ENCODE data around the gene RASGRP3. TPM values are rescaled to one million over a fixed set of nuclear protein-coding genes. Genes with fewer than 3 reads are reported as not detected.
A peak's percentile ranks its signal among the peaks of the same experiment; 100 is the strongest.

RASGRP3 gene
- total and polyA plus RNA-seq, 2 experiments from 2014 or later: 0.18 to 0.22 TPM

DNA sequence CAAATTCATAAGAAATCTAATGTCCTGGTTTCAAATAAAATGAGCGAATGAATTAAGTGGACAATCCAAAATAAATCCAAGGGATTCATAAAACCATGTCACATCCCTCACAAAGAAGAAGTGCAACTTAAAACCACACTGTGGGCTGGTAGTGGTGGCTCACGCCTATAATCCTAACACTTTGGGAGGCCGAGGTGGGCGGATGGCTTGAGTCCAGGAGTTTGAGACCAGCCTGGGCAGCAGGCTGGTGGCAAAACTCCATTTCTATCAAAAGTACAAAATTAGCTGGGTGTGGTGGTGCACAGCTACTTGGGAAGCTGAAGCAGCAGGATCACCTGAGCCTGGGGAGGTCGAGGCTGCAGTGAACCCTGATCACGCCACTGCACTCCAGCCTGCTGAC lies 97.2 kb downstream of the RASGRP3 start:
- no peaks in the 10 kb centered on the region for H3K27me3 ChIP-seq (replicated peaks; ENCODE audit: insufficient read depth)
- H4K20me1 ChIP-seq (ENCODE audit: insufficient read depth): no peaks in the 10 kb centered on the region
- H3K4me2 ChIP-seq (ENCODE audit: unreplicated experiment): no peak overlapping the region
- no peak overlapping the region for H2AFZ ChIP-seq
- H3K9me3 ChIP-seq (ENCODE audit: low read depth): no peaks in the 10 kb centered on the region
- WGBS, 2 experiments (ENCODE audit: low coverage in 1 of 2, low lambda C conversion rate in 2 of 2, missing lambda C conversion rate in 2 of 2): 95 to 96% methylated on average over 6 of the region's 6 CpGs
- H3F3A ChIP-seq (ENCODE audit: insufficient read depth): no peaks in the 10 kb centered on the region
- H3K4me3 ChIP-seq: no peak overlapping the region
- no peaks in the 10 kb centered on the region for H3K9me2 ChIP-seq (ENCODE audit: insufficient read depth)
- TF ChIP-seq EZH2phosphoT487 (IDR thresholded peaks at IDR 0.05; ENCODE audit: insufficient read depth, low read depth) (no peak), EZH2 (IDR thresholded peaks at IDR 0.05; ENCODE audit: insufficient read depth, poor library complexity, severe bottlenecking) (no peak)
- no peaks in the 10 kb centered on the region for H3K36me3 ChIP-seq (ENCODE audit: low read depth)
- no peaks in the 10 kb centered on the region for H3K79me2 ChIP-seq (ENCODE audit: insufficient read depth)
- in situ Hi-C loops (cut with MboI): no loop called here
- H3K9ac ChIP-seq: no peak overlapping the region
- H3K27ac ChIP-seq: no peak overlapping the region
- no peak for DNase-seq
- peaks cover 15% of the 10 kb centered on the region for H3K4me1 ChIP-seq (ENCODE audit: insufficient read depth)

GRCh38 chr2:33577084-33577483 lies 100.6 kb downstream of the RASGRP3 start:
- no peaks in the 10 kb centered on the region for H3K9me2 ChIP-seq (ENCODE audit: insufficient read depth)
- peak overlapping the region; percentile 29 for H3K27ac ChIP-seq
- H3K4me1 ChIP-seq (ENCODE audit: insufficient read depth): peaks cover 25% of the 10 kb centered on the region
- DNase-seq: peak; percentile 30
- H3K27me3 ChIP-seq (replicated peaks; ENCODE audit: insufficient read depth): no peaks in the 10 kb centered on the region
- H3K36me3 ChIP-seq (ENCODE audit: low read depth): no peaks in the 10 kb centered on the region
- no peaks in the 10 kb centered on the region for H4K20me1 ChIP-seq (ENCODE audit: insufficient read depth)
- TF ChIP-seq EZH2 (IDR thresholded peaks at IDR 0.05; ENCODE audit: insufficient read depth, poor library complexity, severe bottlenecking): no peak
- no peak for TF ChIP-seq EZH2phosphoT487 (IDR thresholded peaks at IDR 0.05; ENCODE audit: insufficient read depth, low read depth)
- H3K9me3 ChIP-seq (ENCODE audit: low read depth): no peaks in the 10 kb centered on the region
- in situ Hi-C loops (cut with MboI): loop anchor here (25.0 kb wide), 3 partner anchors 290 to 790 kb away; no protein-coding TSS in a partner anchor
- H3F3A ChIP-seq (ENCODE audit: insufficient read depth): no peaks in the 10 kb centered on the region
- peak overlapping the region; percentile 60 for H2AFZ ChIP-seq
- H3K79me2 ChIP-seq (ENCODE audit: insufficient read depth): peaks cover 18% of the 10 kb centered on the region; the same call in 1 of the 2 replicates
- peak overlapping the region; percentile 48 for H3K9ac ChIP-seq
- 40 to 43% methylated on average over 8 of the region's 8 CpGs for WGBS, 2 experiments (ENCODE audit: low coverage in 1 of 2, low lambda C conversion rate in 2 of 2, missing lambda C conversion rate in 2 of 2)
- H3K4me3 ChIP-seq: peak overlapping the region; percentile 32
- H3K4me2 ChIP-seq (ENCODE audit: unreplicated experiment): peak overlapping the region; percentile 64

- Histone ChIP-seq H3K9me3 (ENCODE audit: low read depth) (no peaks in the 10 kb centered on the region), H3K4me1 (ENCODE audit: insufficient read depth) (peaks cover 25% of the 10 kb centered on the region), H3K4me3 (peak overlapping the region; percentile 32), H3K4me2 (ENCODE audit: unreplicated experiment) (peak overlapping the region; percentile 64), H3K36me3 (ENCODE audit: low read depth) (no peaks in the 10 kb centered on the region), H4K20me1 (ENCODE audit: insufficient read depth) (no peaks in the 10 kb centered on the region), H3K9ac (peak overlapping the region; percentile 48), H3K9me2 (ENCODE audit: insufficient read depth) (no peaks in the 10 kb centered on the region), H3F3A (ENCODE audit: insufficient read depth) (no peaks in the 10 kb centered on the region), H2AFZ (peak overlapping the region; percentile 60), H3K79me2 (ENCODE audit: insufficient read depth) (peaks cover 22% of the 10 kb centered on the region; the same call in 1 of the 2 replicates), H3K27ac (peak overlapping the region; percentile 29), H3K27me3 (replicated peaks; ENCODE audit: insufficient read depth) (no peaks in the 10 kb centered on the region)
- WGBS, 2 experiments (ENCODE audit: low coverage in 1 of 2, low lambda C conversion rate in 2 of 2, missing lambda C conversion rate in 2 of 2): 36 to 39% methylated on average over 2 of the region's 2 CpGs
- TF ChIP-seq EZH2 (IDR thresholded peaks at IDR 0.05; ENCODE audit: insufficient read depth, poor library complexity, severe bottlenecking) (no peak), EZH2phosphoT487 (IDR thresholded peaks at IDR 0.05; ENCODE audit: insufficient read depth, low read depth) (no peak)
- in situ Hi-C loops (cut with MboI): loop anchor here (25.0 kb wide), 3 partner anchors 290 to 790 kb away; no protein-coding TSS in a partner anchor
- peak; percentile 65 for DNase-seq
These were observed 101.2 kb downstream of the RASGRP3 start for GRCh38 chr2:33577668-33578067.

DNA sequence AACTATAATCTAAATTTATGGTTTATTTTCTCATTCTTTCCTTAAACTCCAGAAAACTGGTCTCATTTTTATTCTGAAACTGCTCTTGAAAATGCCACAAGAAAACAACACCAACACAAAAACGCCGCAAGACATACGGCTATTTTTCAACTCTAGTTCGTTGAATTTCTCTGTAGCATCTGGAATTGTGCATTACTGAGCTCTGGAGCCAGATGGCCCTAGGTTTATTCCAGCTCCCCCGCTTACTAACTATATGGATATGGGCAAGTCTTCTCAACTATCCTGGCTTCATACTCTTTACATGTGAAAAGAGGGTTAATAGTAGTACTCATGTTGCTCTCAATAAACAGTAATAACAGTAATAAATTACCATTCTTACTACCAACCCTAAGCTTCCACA lies 102.8 kb downstream of the RASGRP3 start:
- Histone ChIP-seq H3F3A (ENCODE audit: insufficient read depth) (peaks cover 9% of the 10 kb centered on the region; the same call in 1 of the 2 replicates), H3K27ac (no peak overlapping the region), H3K36me3 (ENCODE audit: low read depth) (peaks cover 8% of the 10 kb centered on the region), H3K4me1 (ENCODE audit: insufficient read depth) (peaks cover 25% of the 10 kb centered on the region), H3K9ac (no peak overlapping the region), H3K79me2 (ENCODE audit: insufficient read depth) (peaks cover 27% of the 10 kb centered on the region; the same call in 1 of the 2 replicates), H3K4me2 (ENCODE audit: unreplicated experiment) (no peak overlapping the region), H3K9me2 (ENCODE audit: insufficient read depth) (no peaks in the 10 kb centered on the region), H3K4me3 (no peak overlapping the region), H3K27me3 (replicated peaks; ENCODE audit: insufficient read depth) (no peaks in the 10 kb centered on the region), H2AFZ (no peak overlapping the region), H3K9me3 (ENCODE audit: low read depth) (no peaks in the 10 kb centered on the region), H4K20me1 (ENCODE audit: insufficient read depth) (no peaks in the 10 kb centered on the region)
- WGBS, 2 experiments (ENCODE audit: low coverage in 1 of 2, low lambda C conversion rate in 2 of 2, missing lambda C conversion rate in 2 of 2): 56 to 59% methylated on average over 5 of the region's 5 CpGs
- no peak for TF ChIP-seq EZH2phosphoT487 (IDR thresholded peaks at IDR 0.05; ENCODE audit: insufficient read depth, low read depth)
- TF ChIP-seq EZH2 (IDR thresholded peaks at IDR 0.05; ENCODE audit: insufficient read depth, poor library complexity, severe bottlenecking): no peak
- in situ Hi-C loops (cut with MboI): loop anchor here (25.0 kb wide), 3 partner anchors 292 to 792 kb away; no protein-coding TSS in a partner anchor
- no peak for DNase-seq
